ENCODE results near the gene USP20.
A peak's percentile ranks its signal among the peaks of the same experiment; 100 is the strongest.

USP20 gene

GRCh38 chr9:129873563-129874190, 38.4 kb downstream of the USP20 start:
- Histone ChIP-seq H3K9ac (ENCODE audit: low read length) (no peak overlapping the region), H3K36me3 (ENCODE audit: insufficient read depth, low read length) (no peaks in the 10 kb centered on the region)
- TF ChIP-seq EZH2 (IDR thresholded peaks at IDR 0.05; ENCODE audit: borderline replicate concordance, low read length) = no peak
- TF ChIP-seq CTCF (IDR thresholded peaks at IDR 0.05; ENCODE audit: low read length) = no peak

GRCh38 chr9:129874261-129875101, 39.2 kb downstream of the USP20 start:
- no peak overlapping the region for H2AFZ ChIP-seq (ENCODE audit: low read length)
- H3F3A ChIP-seq (ENCODE audit: insufficient read depth, low read length) = no peaks in the 10 kb centered on the region
- no peaks in the 10 kb centered on the region for H3K9me3 ChIP-seq (ENCODE audit: low read length)
- no peaks in the 10 kb centered on the region for H3K27me3 ChIP-seq (ENCODE audit: insufficient read depth, low read length)
- no peak overlapping the region for H3K27ac ChIP-seq (ENCODE audit: low read depth, low read length, poor library complexity, severe bottlenecking)
- H4K20me1 ChIP-seq (ENCODE audit: insufficient read depth, low read length) = no peaks in the 10 kb centered on the region
- no peak overlapping the region for H3K9ac ChIP-seq (ENCODE audit: low read length)
- H3K4me2 ChIP-seq (ENCODE audit: low read length) = no peak overlapping the region
- H3K36me3 ChIP-seq (ENCODE audit: insufficient read depth, low read length) = no peaks in the 10 kb centered on the region
- no peaks in the 10 kb centered on the region for H3K79me2 ChIP-seq (ENCODE audit: insufficient read depth, low read length)
- TF ChIP-seq CTCF (IDR thresholded peaks at IDR 0.05; ENCODE audit: low read length) (no peak), EZH2 (IDR thresholded peaks at IDR 0.05; ENCODE audit: borderline replicate concordance, low read length) (no peak)
- no peaks in the 10 kb centered on the region for H3K9me2 ChIP-seq (ENCODE audit: low read depth, low read length)
- peaks cover under 1% of the 10 kb centered on the region for H3K4me1 ChIP-seq (ENCODE audit: insufficient read depth, low read length, severe bottlenecking)
- H3K4me3 ChIP-seq (ENCODE audit: low read depth, low read length, poor library complexity, severe bottlenecking) = no peak overlapping the region

More at GRCh38 chr9:129873563-129874190, 38.4 kb downstream of the USP20 start:
- no peaks in the 10 kb centered on the region for H3K27me3 ChIP-seq (ENCODE audit: insufficient read depth, low read length)
- H3K79me2 ChIP-seq (ENCODE audit: insufficient read depth, low read length) = no peaks in the 10 kb centered on the region
- H3K9me3 ChIP-seq (ENCODE audit: low read length) = no peaks in the 10 kb centered on the region
- no peak overlapping the region for H3K4me2 ChIP-seq (ENCODE audit: low read length)
- peaks cover 9% of the 10 kb centered on the region for H3K4me1 ChIP-seq (ENCODE audit: insufficient read depth, low read length, severe bottlenecking)
- no peak overlapping the region for H2AFZ ChIP-seq (ENCODE audit: low read length)
- H3K4me3 ChIP-seq (ENCODE audit: low read depth, low read length, poor library complexity, severe bottlenecking) = no peak overlapping the region
- no peaks in the 10 kb centered on the region for H4K20me1 ChIP-seq (ENCODE audit: insufficient read depth, low read length)
- no peaks in the 10 kb centered on the region for H3F3A ChIP-seq (ENCODE audit: insufficient read depth, low read length)
- H3K27ac ChIP-seq (ENCODE audit: low read depth, low read length, poor library complexity, severe bottlenecking) = no peak overlapping the region
- no peaks in the 10 kb centered on the region for H3K9me2 ChIP-seq (ENCODE audit: low read depth, low read length)

- no peak overlapping the region for H2AFZ ChIP-seq (ENCODE audit: low read length)
- H3K9ac ChIP-seq (ENCODE audit: low read length) = no peak overlapping the region
- H3K4me2 ChIP-seq (ENCODE audit: low read length) = no peak overlapping the region
- H3K9me3 ChIP-seq (ENCODE audit: low read length) = no peaks in the 10 kb centered on the region
- H3K36me3 ChIP-seq (ENCODE audit: insufficient read depth, low read length) = no peaks in the 10 kb centered on the region
- H3K4me1 ChIP-seq (ENCODE audit: insufficient read depth, low read length, severe bottlenecking) = no peaks in the 10 kb centered on the region
- TF ChIP-seq EZH2 (IDR thresholded peaks at IDR 0.05; ENCODE audit: borderline replicate concordance, low read length) = no peak
- peak; percentile 34; the same call in 1 of the 2 replicates for TF ChIP-seq CTCF (IDR thresholded peaks at IDR 0.05; ENCODE audit: low read length)
- no peaks in the 10 kb centered on the region for H3K27me3 ChIP-seq (ENCODE audit: insufficient read depth, low read length)
- H3K4me3 ChIP-seq (ENCODE audit: low read depth, low read length, poor library complexity, severe bottlenecking) = no peak overlapping the region
- no peaks in the 10 kb centered on the region for H4K20me1 ChIP-seq (ENCODE audit: insufficient read depth, low read length)
- no peaks in the 10 kb centered on the region for H3K79me2 ChIP-seq (ENCODE audit: insufficient read depth, low read length)
- no peaks in the 10 kb centered on the region for H3F3A ChIP-seq (ENCODE audit: insufficient read depth, low read length)
- H3K9me2 ChIP-seq (ENCODE audit: low read depth, low read length) = no peaks in the 10 kb centered on the region
- no peak overlapping the region for H3K27ac ChIP-seq (ENCODE audit: low read depth, low read length, poor library complexity, severe bottlenecking)
Observed at GRCh38 chr9:129875181-129875611, 39.9 kb downstream of the USP20 start.

Data from OCI-LY1 (cell line).